Thymus (tissue), 11 donors: ENCODE data around the gene MED16. TPM values are rescaled to one million over a fixed set of nuclear protein-coding genes. Genes with fewer than 3 reads are reported as not detected.
"Not testable (repeated sequence)": the region's sequence is repeated elsewhere in the genome, so short reads cannot be mapped to it uniquely, and the experiment has no call there.

ENCODE experiments used
- DNase-seq, 9 donors: peaks; one replicate each; pipeline ENCODE4 v3.0.0-alpha.2; 2013; ENCODE audit warnings: low spot score in 9 of 9, low read depth in 6 of 9, missing footprints in 1 of 9
- H3K27ac ChIP-seq, 2 donors: one replicate each; pipeline ENCODE4 v1.5.1; 2013; ENCODE audit warnings: control low read depth in 1 of 2, low read depth in 1 of 2, low read length in 1 of 2, mild to moderate bottlenecking in 1 of 2, moderate library complexity in 1 of 2
- H3K27me3 ChIP-seq, 2 donors: one replicate each; pipeline ENCODE4 v1.5.1; 2013; ENCODE audit warnings: low read length in 1 of 2; ENCODE audit not compliant: control insufficient read depth in 2 of 2, insufficient read depth in 1 of 2
- H3K36me3 ChIP-seq, 2 donors: one replicate each; pipeline ENCODE4 v1.5.1; 2013; ENCODE audit warnings: low read length in 1 of 2, mild to moderate bottlenecking in 1 of 2, moderate library complexity in 1 of 2; ENCODE audit not compliant: control insufficient read depth in 2 of 2, insufficient read depth in 2 of 2
- H3K4me1 ChIP-seq, 2 donors: one replicate each; pipeline ENCODE4 v1.5.1; 2013; ENCODE audit warnings: low read length in 2 of 2; ENCODE audit not compliant: control insufficient read depth in 2 of 2, insufficient read depth in 2 of 2
- H3K4me3 ChIP-seq, 2 donors: one replicate each; pipeline ENCODE4 v1.5.1; 2013; ENCODE audit warnings: low read length in 2 of 2, control low read depth in 1 of 2, mild to moderate bottlenecking in 1 of 2
- H3K9me3 ChIP-seq, 2 donors: one replicate each; pipeline ENCODE4 v1.5.1; 2013; ENCODE audit warnings: low read length in 1 of 2, mild to moderate bottlenecking in 1 of 2; ENCODE audit not compliant: control insufficient read depth in 2 of 2, insufficient read depth in 1 of 2
- WGBS: extraction: QIAGEN DNeasy Blood & Tissue Kit; methylation state at CpG from one replicate; pipeline ENCODE4 v1.1.7; 2013; 5-methylcytosine and 5-hydroxymethylcytosine counted together
- polyA plus RNA-seq: library from polyadenylated mRNA; stranded (reverse); fragments of 200-250 nt; gene quantifications from one replicate; pipeline ENCODE4 v1.2.3, GENCODE V29; 2013
- total RNA-seq: library from RNA; stranded (reverse); fragments of 120-200 nt; gene quantifications from one replicate; pipeline ENCODE4 v1.2.4, GENCODE V29; 2013
- donor health status: healthy.

Gene MED16
- total and polyA plus RNA-seq, 2 donors, result 8.9 to 64.4 TPM

DNA sequence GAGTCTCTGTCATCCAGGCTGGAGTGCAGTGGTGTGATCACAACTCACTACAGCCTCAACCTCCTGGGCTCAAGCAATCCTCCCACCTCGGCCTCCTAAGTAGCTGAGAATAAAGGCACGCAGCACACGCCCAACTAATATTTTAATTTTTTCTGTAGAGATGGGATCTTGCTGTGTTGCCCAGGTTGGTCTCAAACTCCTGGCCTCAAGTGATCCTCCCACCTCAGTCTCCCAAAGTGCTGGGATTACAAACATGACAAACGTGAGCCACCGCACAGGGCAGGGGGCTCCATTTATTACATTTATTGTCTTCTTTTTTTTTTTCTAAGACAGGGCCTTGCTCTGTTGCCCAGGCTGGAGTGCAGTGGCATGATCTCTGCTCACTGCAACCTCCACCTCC, 72.8 kb downstream of the MED16 start:
- peaks cover 28 to 56% of the 10 kb centered on the region in 2 donors for H3K27me3 ChIP-seq
- H3K9me3 ChIP-seq, H3K4me1 ChIP-seq, DNase-seq, H3K36me3 ChIP-seq, H3K27ac ChIP-seq, H3K4me3 ChIP-seq: not testable (repeated sequence)
- 87% methylated on average over 5 of the region's 5 CpGs for WGBS

Other genes with a start within 250 kb of the MED16 start
- gene RNF126, start 230.0 kb downstream of the MED16 start, total RNA-seq, result 16.1 TPM
- gene RNF126, start 230.0 kb downstream of the MED16 start, polyA plus RNA-seq, result 38.2 TPM
- 3.1 TPM for gene FSTL3, start 216.8 kb downstream of the MED16 start, total RNA-seq
- 12.5 TPM for gene FSTL3, start 216.8 kb downstream of the MED16 start, polyA plus RNA-seq
- 8.5 TPM for gene PRSS57, start 197.7 kb downstream of the MED16 start, total RNA-seq
- gene PRSS57, start 197.7 kb downstream of the MED16 start, polyA plus RNA-seq, result 1.1 TPM
- 2.2 TPM for gene PALM, start 184.3 kb downstream of the MED16 start, total RNA-seq
- gene PALM, start 184.3 kb downstream of the MED16 start, polyA plus RNA-seq, result 11.7 TPM
- 0.57 TPM for gene MISP, start 142.1 kb downstream of the MED16 start, total RNA-seq
- 2.4 TPM for gene MISP, start 142.1 kb downstream of the MED16 start, polyA plus RNA-seq
- 75.1 TPM for gene PTBP1, start 95.7 kb downstream of the MED16 start, total RNA-seq
- gene PTBP1, start 95.7 kb downstream of the MED16 start, polyA plus RNA-seq, result 129 TPM
- gene PLPPR3, start 71.2 kb downstream of the MED16 start, total RNA-seq, result 0.19 TPM
- 0.16 TPM for gene PLPPR3, start 71.2 kb downstream of the MED16 start, polyA plus RNA-seq
- 6.1 TPM for gene AZU1, start 65.3 kb downstream of the MED16 start, total RNA-seq
- gene AZU1, start 65.3 kb downstream of the MED16 start, polyA plus RNA-seq, result 5.7 TPM
- 25.2 TPM for gene PRTN3, start 52.2 kb downstream of the MED16 start, total RNA-seq
- gene PRTN3, start 52.2 kb downstream of the MED16 start, polyA plus RNA-seq, result 15.4 TPM
- gene ELANE, start 40.9 kb downstream of the MED16 start, total RNA-seq, result 7.7 TPM
- 11.2 TPM for gene ELANE, start 40.9 kb downstream of the MED16 start, polyA plus RNA-seq
- 6.3 TPM for gene CFD, start 33.5 kb downstream of the MED16 start, total RNA-seq
- 40.0 TPM for gene CFD, start 33.5 kb downstream of the MED16 start, polyA plus RNA-seq
- not detected for gene RNU6-9, start 297 bp upstream of the MED16 start, total RNA-seq
- gene RNU6-9, start 297 bp upstream of the MED16 start, polyA plus RNA-seq, result not detected
- gene R3HDM4, start 20.0 kb upstream of the MED16 start, total RNA-seq, result 25.7 TPM
- gene R3HDM4, start 20.0 kb upstream of the MED16 start, polyA plus RNA-seq, result 102 TPM
- 0.24 TPM for gene KISS1R, start 24.1 kb upstream of the MED16 start, total RNA-seq
- gene KISS1R, start 24.1 kb upstream of the MED16 start, polyA plus RNA-seq, result 0.14 TPM
- 8.8 TPM for gene ARID3A, start 32.8 kb upstream of the MED16 start, total RNA-seq
- gene ARID3A, start 32.8 kb upstream of the MED16 start, polyA plus RNA-seq, result 4.4 TPM
- gene WDR18, start 91.2 kb upstream of the MED16 start, total RNA-seq, result 34.0 TPM
- gene WDR18, start 91.2 kb upstream of the MED16 start, polyA plus RNA-seq, result 56.0 TPM
- under 0.01 TPM for gene GRIN3B, start 107.2 kb upstream of the MED16 start, total RNA-seq
- 0.09 TPM for gene GRIN3B, start 107.2 kb upstream of the MED16 start, polyA plus RNA-seq
- gene TMEM259, start 127.9 kb upstream of the MED16 start, total RNA-seq, result 73.1 TPM
- 359 TPM for gene TMEM259, start 127.9 kb upstream of the MED16 start, polyA plus RNA-seq
- not detected for gene RNU6-2, start 128.3 kb upstream of the MED16 start, total RNA-seq
- not detected for gene RNU6-2, start 128.3 kb upstream of the MED16 start, polyA plus RNA-seq
- gene CNN2, start 133.4 kb upstream of the MED16 start, total RNA-seq, result 55.9 TPM
- 127 TPM for gene CNN2, start 133.4 kb upstream of the MED16 start, polyA plus RNA-seq
- 23.4 TPM for gene ABCA7, start 146.9 kb upstream of the MED16 start, total RNA-seq
- gene ABCA7, start 146.9 kb upstream of the MED16 start, polyA plus RNA-seq, result 315 TPM
- gene ARHGAP45, start 174.0 kb upstream of the MED16 start, total RNA-seq, result 118 TPM
- 295 TPM for gene ARHGAP45, start 174.0 kb upstream of the MED16 start, polyA plus RNA-seq
- 79.0 TPM for gene POLR2E, start 202.2 kb upstream of the MED16 start, total RNA-seq
- gene POLR2E, start 202.2 kb upstream of the MED16 start, polyA plus RNA-seq, result 84.0 TPM
- gene GPX4, start 210.8 kb upstream of the MED16 start, total RNA-seq, result 194 TPM
- gene GPX4, start 210.8 kb upstream of the MED16 start, polyA plus RNA-seq, result 546 TPM